Right lobe of liver (tissue), 4 donors: Measurements from ENCODE around the gene UBQLN1.

Experiments
- POLR2A ChIP-seq: fragments of 450-650 bp; IDR thresholded peaks from one replicate; pipeline ENCODE4 v1.6.1; 2017; ENCODE audit warnings: antibody characterized with exemption, mild to moderate bottlenecking
- TF ChIP-seq, protein P1 (sequence below), 4 donors: fragments of 200-600 bp in 3 of 4; fragments of 450-650 bp in 1 of 4; IDR thresholded peaks; one replicate each; pipeline versions ENCODE4 v1.5.1 to v1.8.0; 2016 to 2022; ENCODE audit warnings: antibody characterized with exemption in 4 of 4, mild to moderate bottlenecking in 2 of 4
- donor health status: DM: no; HTN: no; CAD: no.
- donor health status: DM: no; HTN: no; CAD: no.
- donor health status: DM: no; HTN: yes; CAD: no.

DNA sequence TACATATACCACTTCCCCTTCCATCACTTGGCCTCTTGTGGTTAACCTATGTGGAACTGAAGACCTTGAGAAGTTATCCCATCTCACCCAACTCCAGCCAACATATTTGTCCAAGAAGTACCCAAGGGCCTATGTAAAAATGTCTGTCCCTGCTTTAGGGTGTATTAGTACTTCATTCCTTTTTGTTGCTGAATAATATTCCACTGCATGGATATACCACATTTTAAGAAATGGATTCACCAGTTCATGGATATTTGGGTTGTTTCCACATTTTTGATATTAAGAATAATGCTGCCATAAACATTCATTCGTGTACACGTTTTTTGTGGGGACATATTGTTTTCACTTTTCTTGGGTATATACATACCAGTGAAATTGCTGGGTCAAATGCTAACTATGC is 56.2 kb downstream of the UBQLN1 start:
- TF ChIP-seq, protein P1, sequence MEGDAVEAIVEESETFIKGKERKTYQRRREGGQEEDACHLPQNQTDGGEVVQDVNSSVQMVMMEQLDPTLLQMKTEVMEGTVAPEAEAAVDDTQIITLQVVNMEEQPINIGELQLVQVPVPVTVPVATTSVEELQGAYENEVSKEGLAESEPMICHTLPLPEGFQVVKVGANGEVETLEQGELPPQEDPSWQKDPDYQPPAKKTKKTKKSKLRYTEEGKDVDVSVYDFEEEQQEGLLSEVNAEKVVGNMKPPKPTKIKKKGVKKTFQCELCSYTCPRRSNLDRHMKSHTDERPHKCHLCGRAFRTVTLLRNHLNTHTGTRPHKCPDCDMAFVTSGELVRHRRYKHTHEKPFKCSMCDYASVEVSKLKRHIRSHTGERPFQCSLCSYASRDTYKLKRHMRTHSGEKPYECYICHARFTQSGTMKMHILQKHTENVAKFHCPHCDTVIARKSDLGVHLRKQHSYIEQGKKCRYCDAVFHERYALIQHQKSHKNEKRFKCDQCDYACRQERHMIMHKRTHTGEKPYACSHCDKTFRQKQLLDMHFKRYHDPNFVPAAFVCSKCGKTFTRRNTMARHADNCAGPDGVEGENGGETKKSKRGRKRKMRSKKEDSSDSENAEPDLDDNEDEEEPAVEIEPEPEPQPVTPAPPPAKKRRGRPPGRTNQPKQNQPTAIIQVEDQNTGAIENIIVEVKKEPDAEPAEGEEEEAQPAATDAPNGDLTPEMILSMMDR (IDR thresholded peaks at IDR 0.05), result no peak
- TF ChIP-seq POLR2A, result no peak
